Measurements from ENCODE around the gene SPX.

DNA sequence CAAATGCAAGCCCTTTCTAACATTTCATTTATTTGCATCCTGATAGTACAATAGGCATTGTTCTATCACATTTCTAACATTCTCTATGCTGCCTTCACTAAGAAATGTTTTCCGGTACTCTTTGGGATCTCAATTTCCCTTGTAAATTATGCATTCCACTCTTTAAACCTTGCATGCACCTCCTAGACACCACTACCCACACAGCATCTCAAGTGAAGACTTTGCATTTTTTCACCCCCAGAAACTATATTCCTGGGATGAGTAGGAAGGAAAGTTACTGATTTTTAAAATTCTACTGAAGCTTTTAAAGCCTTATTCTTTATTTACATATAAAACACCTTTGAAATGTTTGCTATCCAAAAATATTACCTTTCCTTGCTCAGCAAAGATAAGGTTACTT is 51.4 kb downstream of the SPX start:
- TF ChIP-seq, protein P1, sequence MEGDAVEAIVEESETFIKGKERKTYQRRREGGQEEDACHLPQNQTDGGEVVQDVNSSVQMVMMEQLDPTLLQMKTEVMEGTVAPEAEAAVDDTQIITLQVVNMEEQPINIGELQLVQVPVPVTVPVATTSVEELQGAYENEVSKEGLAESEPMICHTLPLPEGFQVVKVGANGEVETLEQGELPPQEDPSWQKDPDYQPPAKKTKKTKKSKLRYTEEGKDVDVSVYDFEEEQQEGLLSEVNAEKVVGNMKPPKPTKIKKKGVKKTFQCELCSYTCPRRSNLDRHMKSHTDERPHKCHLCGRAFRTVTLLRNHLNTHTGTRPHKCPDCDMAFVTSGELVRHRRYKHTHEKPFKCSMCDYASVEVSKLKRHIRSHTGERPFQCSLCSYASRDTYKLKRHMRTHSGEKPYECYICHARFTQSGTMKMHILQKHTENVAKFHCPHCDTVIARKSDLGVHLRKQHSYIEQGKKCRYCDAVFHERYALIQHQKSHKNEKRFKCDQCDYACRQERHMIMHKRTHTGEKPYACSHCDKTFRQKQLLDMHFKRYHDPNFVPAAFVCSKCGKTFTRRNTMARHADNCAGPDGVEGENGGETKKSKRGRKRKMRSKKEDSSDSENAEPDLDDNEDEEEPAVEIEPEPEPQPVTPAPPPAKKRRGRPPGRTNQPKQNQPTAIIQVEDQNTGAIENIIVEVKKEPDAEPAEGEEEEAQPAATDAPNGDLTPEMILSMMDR (IDR thresholded peaks at IDR 0.05), result no peak
- TF ChIP-seq POLR2A (IDR thresholded peaks at IDR 0.05), result no peak

All from ovary (tissue), 3 donors.